Naive thymus-derived CD4-positive, alpha-beta T cell (primary cell): ENCODE measurements around the gene PSMD13. TPM values are rescaled to one million over a fixed set of nuclear protein-coding genes. Genes with fewer than 3 reads are reported as not detected.
"Not testable (repeated sequence)": the region's sequence is repeated elsewhere in the genome, so short reads cannot be mapped to it uniquely, and the experiment has no call there.

Source experiments
- ATAC-seq: fragments of 150-1000 bp; cut with Tn5 transposase; 2 replicates; pipeline ENCODE4 v1.10.0; 2021; ENCODE audit warnings: mild to moderate bottlenecking, moderate library complexity
- CTCF ChIA-PET: fragments of 350-600 bp; sonication (Branson Sonifier 250); formaldehyde crosslinking; loops from one replicate; lab custom pipeline; 2021; ENCODE audit warnings: antibody characterized with exemption; lab: Charles Lee
- POLR2A ChIA-PET: fragments of 350-600 bp; sonication (Branson Sonifier 250); formaldehyde crosslinking; loops from one replicate; lab custom pipeline; 2021; ENCODE audit warnings: antibody characterized with exemption, inconsistent platforms; lab: Charles Lee
- DNase-seq, 9 donors: peaks; one replicate each; pipeline versions ENCODE4 v3.0.0 to v3.0.0-alpha.2; 2020 to 2022; ENCODE audit warnings: mixed read lengths in 1 of 9
- H3K27ac ChIP-seq: one replicate; pipeline ENCODE4 v1.7.0; 2013; ENCODE audit warnings: mild to moderate bottlenecking, low read depth, low read length, moderate library complexity
- H3K27me3 ChIP-seq, 2 donors: one replicate each; pipeline ENCODE4 v1.7.0; 2013; ENCODE audit warnings: low read length in 2 of 2, mild to moderate bottlenecking in 2 of 2, moderate library complexity in 2 of 2; ENCODE audit not compliant: control insufficient read depth in 2 of 2, insufficient read depth in 2 of 2
- H3K36me3 ChIP-seq, 3 experiments: 1 replicate in 2 of 3; 2 replicates in 1 of 3; pipeline ENCODE4 v1.7.0; 2013; ENCODE audit warnings: low read length in 3 of 3, mild to moderate bottlenecking in 3 of 3, moderate library complexity in 1 of 3; ENCODE audit not compliant: insufficient read depth in 3 of 3, control insufficient read depth in 2 of 3
- H3K4me1 ChIP-seq, 2 donors: one replicate each; pipeline ENCODE4 v1.7.0; 2013; ENCODE audit warnings: low read length in 2 of 2, mild to moderate bottlenecking in 2 of 2, moderate library complexity in 1 of 2; ENCODE audit not compliant: control insufficient read depth in 2 of 2, insufficient read depth in 2 of 2
- H3K4me3 ChIP-seq: 2 replicates; pipeline ENCODE4 v1.7.0; 2013; ENCODE audit warnings: mild to moderate bottlenecking, low read length
- H3K9me3 ChIP-seq, 3 experiments: 1 replicate in 2 of 3; 2 replicates in 1 of 3; pipeline ENCODE4 v1.7.0; 2013; ENCODE audit warnings: low read length in 3 of 3; ENCODE audit not compliant: control insufficient read depth in 2 of 3
- H3K27ac Mint-ChIP-seq, 9 donors: one replicate each; pipeline ENCODE4 v1.8.0; 2020 to 2022; ENCODE audit warnings: mixed read lengths in 9 of 9, mild to moderate bottlenecking in 8 of 9, moderate library complexity in 5 of 9, inconsistent platforms in 2 of 9
- H3K27me3 Mint-ChIP-seq, 5 donors: one replicate each; pipeline ENCODE4 v1.8.0; 2021 to 2022; ENCODE audit warnings: mixed read lengths in 5 of 5, mild to moderate bottlenecking in 1 of 5
- H3K36me3 Mint-ChIP-seq, 5 donors: one replicate each; pipeline ENCODE4 v1.8.0; 2020 to 2022; ENCODE audit warnings: mixed read lengths in 5 of 5, mild to moderate bottlenecking in 3 of 5, inconsistent platforms in 1 of 5
- H3K4me1 Mint-ChIP-seq, 7 donors: one replicate each; pipeline ENCODE4 v1.8.0; 2020 to 2022; ENCODE audit warnings: mixed read lengths in 7 of 7, mild to moderate bottlenecking in 3 of 7, inconsistent platforms in 1 of 7
- H3K4me3 Mint-ChIP-seq, 10 donors: one replicate each; pipeline ENCODE4 v1.8.0; 2020 to 2022; ENCODE audit warnings: mild to moderate bottlenecking in 10 of 10, mixed read lengths in 10 of 10, moderate library complexity in 6 of 10, inconsistent platforms in 2 of 10
- H3K9me3 Mint-ChIP-seq, 11 donors: one replicate each; pipeline ENCODE4 v1.8.0; 2020 to 2022; ENCODE audit warnings: mixed read lengths in 11 of 11, mild to moderate bottlenecking in 4 of 11, inconsistent platforms in 1 of 11, moderate library complexity in 1 of 11
- intact Hi-C, 2 donors: fragments of 100-400 bp; cut with micrococcal nuclease; formaldehyde crosslinking; loops; one replicate each; pipeline ENCODE4 v1.15.1; 2023
- polyA plus RNA-seq, 2 donors: library from polyadenylated mRNA; unstranded; fragments of 300-500 nt; fragmentation: Illumina TruSeq; gene quantifications; one replicate each; pipeline ENCODE4 v1.2.3, GENCODE V29; 2021
- total RNA-seq, 6 experiments: library from RNA in 5 of 6; stranded (reverse) in 5 of 6; gene quantifications; 1 replicate in 5 of 6; 2 replicates in 1 of 6; pipeline ENCODE4 v1.2.3 and lab custom pipeline; 2021 to 2026

The PSMD13 gene
- total and polyA plus RNA-seq, 7 experiments from 2014 or later, result 64.3 to 215 (median 93.4) TPM

GRCh38 chr11:192674-193128, 44.1 kb upstream of the PSMD13 start, which contains the start of gene SCGB1C1:
Gene SCGB1C1, plus strand, starts transcription at chr11:193078. Its CDS starts 22 bp downstream, at chr11:193100.
- H3K9me3 Mint-ChIP-seq, H3K4me1 ChIP-seq, POLR2A ChIA-PET, H3K27me3 ChIP-seq, H3K4me3 ChIP-seq, H3K9me3 ChIP-seq, H3K36me3 Mint-ChIP-seq, H3K27me3 Mint-ChIP-seq, H3K36me3 ChIP-seq, DNase-seq, CTCF ChIA-PET, H3K27ac ChIP-seq, ATAC-seq: not testable (repeated sequence)
- Mint-ChIP-seq H3K4me1 (peaks cover 0 to 15% (median 12%) of the 10 kb centered on the region in 7 donors), H3K27ac (peak within 1 kb of the TSS in 5 of 9 donors; percentile 39 to 77 (median 58)), H3K4me3 (peak within 1 kb of the TSS in 5 of 10 donors; percentile 38 to 67 (median 48))
- intact Hi-C loops, result loop anchor here in 1 of 2 donors (5.0 kb wide), 1 partner anchor 260 kb away; the partner anchor contains the start of gene PTDSS2

DNA sequence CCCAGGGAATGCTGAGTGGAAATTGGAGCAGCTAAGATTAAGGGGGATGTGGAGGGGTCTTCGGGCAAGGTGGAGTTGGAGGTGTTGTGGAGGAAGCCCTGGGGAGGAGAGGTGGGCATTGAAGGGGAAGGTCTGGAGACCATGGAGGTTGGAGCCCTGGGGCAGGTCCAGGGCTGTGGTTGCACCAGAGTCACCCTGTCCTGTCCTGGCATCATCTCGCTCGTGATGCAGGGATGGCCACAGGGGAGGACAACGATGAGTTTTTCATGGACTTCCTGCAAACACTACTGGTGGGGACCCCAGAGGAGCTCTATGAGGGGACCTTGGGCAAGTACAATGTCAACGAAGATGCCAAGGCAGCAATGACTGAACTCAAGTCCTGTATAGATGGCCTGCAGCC, 43.3 kb upstream of the PSMD13 start:
- Mint-ChIP-seq H3K27ac (peak overlapping the region in 1 of 9 donors; percentile 52), H3K4me1 (peaks cover 0 to 15% (median 12%) of the 10 kb centered on the region in 7 donors)
- H3K27me3 ChIP-seq, H3K36me3 Mint-ChIP-seq, H3K9me3 Mint-ChIP-seq, H3K4me3 Mint-ChIP-seq, H3K4me1 ChIP-seq, H3K27ac ChIP-seq, CTCF ChIA-PET, H3K27me3 Mint-ChIP-seq, POLR2A ChIA-PET, H3K4me3 ChIP-seq, H3K36me3 ChIP-seq, H3K9me3 ChIP-seq, ATAC-seq: not testable (repeated sequence)
- intact Hi-C loops, result loop anchor here in 1 of 2 donors (5.0 kb wide), 1 partner anchor 259 kb away; the partner anchor contains the start of gene PTDSS2
- peak in 2 of 9 donors; percentile 5 to 19 for DNase-seq

DNA sequence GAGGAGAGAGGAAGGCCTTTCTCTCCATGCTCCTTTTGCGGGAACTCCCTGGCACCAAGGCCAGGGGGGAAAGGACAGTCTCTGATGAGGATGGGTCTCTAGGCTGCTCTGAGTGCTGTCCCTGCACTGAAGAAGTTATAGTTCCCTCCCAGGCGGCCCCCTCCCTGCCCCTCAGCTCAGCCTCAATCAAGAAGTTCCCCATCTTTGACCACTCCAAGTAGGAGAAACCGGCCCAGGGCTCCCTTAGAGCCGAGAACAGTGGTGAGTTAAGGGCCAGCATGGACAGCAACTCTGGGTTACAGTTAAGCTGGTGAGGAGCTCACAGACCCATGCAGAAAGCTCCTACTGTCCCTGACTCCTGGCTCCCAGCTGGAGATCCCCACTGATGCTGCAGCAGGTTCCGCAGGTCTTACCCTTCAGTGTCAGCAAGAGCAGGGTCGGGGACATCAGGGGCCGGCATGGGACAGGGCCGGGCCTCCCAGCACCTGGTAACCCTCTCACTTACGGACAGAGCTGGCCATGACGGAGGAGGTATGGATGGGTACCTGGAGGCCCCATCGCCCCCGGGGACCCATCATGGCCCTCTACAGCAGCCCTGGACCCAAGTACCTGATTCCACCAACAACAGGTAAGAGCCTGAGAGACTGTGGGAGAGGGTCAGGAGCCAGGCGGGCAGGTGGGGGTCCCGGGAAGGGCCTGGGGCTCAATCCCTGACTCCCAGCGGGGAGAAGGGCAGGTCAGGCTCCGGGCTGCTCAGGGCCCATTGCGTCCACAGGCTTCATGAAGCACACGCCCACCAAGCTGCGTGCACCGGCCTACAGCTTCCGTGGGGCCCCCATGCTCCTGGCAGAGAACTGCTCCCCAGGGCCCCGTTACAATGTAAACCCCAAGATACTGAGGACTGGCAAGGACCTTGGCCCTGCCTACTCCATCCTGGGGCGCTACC, 39.7 kb upstream of the PSMD13 start:
- H3K27me3 Mint-ChIP-seq, result no peaks in the 10 kb centered on the region
- Histone ChIP-seq H3K27me3 (no peaks in the 10 kb centered on the region), H3K9me3 (no peaks in the 10 kb centered on the region), H3K4me1 (peaks cover 0 to 8% of the 10 kb centered on the region in 2 donors), H3K27ac (no peak overlapping the region), H3K4me3 (no peak overlapping the region), H3K36me3 (no peaks in the 10 kb centered on the region)
- H3K4me1 Mint-ChIP-seq, result peaks cover 7 to 18% (median 16%) of the 10 kb centered on the region in 7 donors
- intact Hi-C loops, result no loop called here
- DNase-seq (peak in 2 of 9 donors; percentile 6 to 19), ATAC-seq (no peak)
- H3K27ac Mint-ChIP-seq, result no peak overlapping the region
- H3K4me3 Mint-ChIP-seq, result no peak overlapping the region
- H3K36me3 Mint-ChIP-seq, result peaks cover 0 to 4% (median 0%) of the 10 kb centered on the region in 5 donors
- H3K9me3 Mint-ChIP-seq, result no peaks in the 10 kb centered on the region
- ChIA-PET POLR2A (interaction anchor here (1.2 kb wide), 2 partner anchors 10 kb away, joined by 4 to 10 read pairs; partner anchors contain the start of genes BET1L and RIC8A), CTCF (no interaction called here)

- no peak overlapping the region for H3K4me3 ChIP-seq
- H3K36me3 Mint-ChIP-seq, result peaks cover 0 to 4% (median 0%) of the 10 kb centered on the region in 5 donors
- ChIA-PET CTCF (no interaction called here), POLR2A (interaction anchor here (1.2 kb wide), 1 partner anchor 9 kb away, joined by 4 read pairs; the partner anchor contains the start of genes BET1L and RIC8A)
- no peak overlapping the region for H3K27ac Mint-ChIP-seq
- DNase-seq, result peak in 2 of 9 donors; percentile 7 to 19
- no peaks in the 10 kb centered on the region for H3K27me3 Mint-ChIP-seq
- H3K9me3 Mint-ChIP-seq, result no peaks in the 10 kb centered on the region
- peak; percentile 12 for ATAC-seq
- no peaks in the 10 kb centered on the region for H3K27me3 ChIP-seq
- no peaks in the 10 kb centered on the region for H3K36me3 ChIP-seq
- no peak overlapping the region for H3K27ac ChIP-seq
- no peak overlapping the region for H3K4me3 Mint-ChIP-seq
- peaks cover 12 to 22% (median 20%) of the 10 kb centered on the region in 7 donors for H3K4me1 Mint-ChIP-seq
- intact Hi-C loops, result no loop called here
- H3K4me1 ChIP-seq, result peaks cover 0 to 15% of the 10 kb centered on the region in 2 donors
- H3K9me3 ChIP-seq, result no peaks in the 10 kb centered on the region
These were observed 39.0 kb upstream of the PSMD13 start for GRCh38 chr11:197741-198235.

GRCh38 chr11:198236-198806, 38.5 kb upstream of the PSMD13 start:
- Mint-ChIP-seq H3K27ac (peak overlapping the region in 1 of 9 donors; percentile 58), H3K9me3 (no peaks in the 10 kb centered on the region), H3K4me1 (peaks cover 17 to 28% (median 25%) of the 10 kb centered on the region in 7 donors), H3K27me3 (no peaks in the 10 kb centered on the region), H3K4me3 (no peak overlapping the region), H3K36me3 (peaks cover 0 to 6% (median 4%) of the 10 kb centered on the region in 5 donors)
- no peak for ATAC-seq
- POLR2A ChIA-PET, result interaction anchor here (0.6 to 1.2 kb wide), 2 partner anchors 9 to 144 kb away, joined by 3 to 4 read pairs; partner anchors contain the start of genes BET1L and RIC8A
- DNase-seq, result peak in 2 of 9 donors; percentile 6 to 20
- Histone ChIP-seq H3K4me3 (no peak overlapping the region), H3K36me3 (peaks cover 0 to 3% (median 0%) of the 10 kb centered on the region in 3 experiments), H3K4me1 (peaks cover 0 to 19% of the 10 kb centered on the region in 2 donors), H3K27me3 (no peaks in the 10 kb centered on the region), H3K27ac (no peak overlapping the region), H3K9me3 (no peaks in the 10 kb centered on the region)
- intact Hi-C loops, result no loop called here
- CTCF ChIA-PET, result interaction anchor here (1.5 kb wide), 1 partner anchor 53 kb away, joined by 4 read pairs; no protein-coding TSS in a partner anchor

DNA sequence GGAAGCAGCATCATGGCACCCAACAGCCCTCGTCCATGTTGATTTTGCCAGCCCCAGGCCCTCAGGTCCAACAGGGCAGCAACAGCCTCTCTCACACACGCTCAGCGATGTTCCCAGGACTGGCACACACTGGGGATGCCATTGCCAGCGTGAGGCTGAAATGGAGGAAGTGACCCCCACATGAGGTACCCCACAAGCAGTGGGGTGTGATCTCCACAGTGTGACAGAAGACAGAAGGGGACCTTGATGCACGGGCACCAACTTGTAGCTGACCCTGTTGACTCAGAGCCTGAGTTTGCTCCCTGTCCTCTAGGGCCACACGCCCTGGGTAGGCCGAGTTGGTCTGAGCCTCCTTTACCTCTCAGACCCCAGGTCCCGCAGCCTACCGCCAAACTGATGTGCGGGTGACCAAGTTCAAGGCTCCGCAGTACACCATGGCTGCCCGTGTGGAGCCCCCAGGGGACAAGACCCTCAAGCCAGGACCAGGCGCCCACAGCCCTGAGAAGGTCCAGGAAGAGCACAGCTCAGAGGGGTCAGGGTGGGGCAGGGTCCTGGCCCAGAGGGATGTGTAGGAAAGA, 37.7 kb upstream of the PSMD13 start:
- DNase-seq (peak in 1 of 9 donors; percentile 3), ATAC-seq (no peak)
- H3K9me3 Mint-ChIP-seq, result no peaks in the 10 kb centered on the region
- no peak overlapping the region for H3K4me3 ChIP-seq
- intact Hi-C loops, result no loop called here
- H3K27me3 Mint-ChIP-seq, result no peaks in the 10 kb centered on the region
- H3K36me3 ChIP-seq, result peaks cover 2 to 11% (median 4%) of the 10 kb centered on the region in 3 experiments
- ChIA-PET CTCF (interaction anchor here (0.8 to 1.5 kb wide), 2 partner anchors 52 to 106 kb away, joined by 3 to 4 read pairs; no protein-coding TSS in a partner anchor), POLR2A (interaction anchor here (0.6 to 0.9 kb wide), 2 partner anchors 36 to 143 kb away, joined by 3 read pairs; no protein-coding TSS in a partner anchor)
- peaks cover 0 to 13% (median 4%) of the 10 kb centered on the region in 5 donors for H3K36me3 Mint-ChIP-seq
- no peak overlapping the region for H3K4me3 Mint-ChIP-seq
- peaks cover 25 to 35% (median 33%) of the 10 kb centered on the region in 7 donors for H3K4me1 Mint-ChIP-seq
- no peak overlapping the region for H3K27ac Mint-ChIP-seq
- peaks cover 2 to 27% of the 10 kb centered on the region in 2 donors for H3K4me1 ChIP-seq
- no peaks in the 10 kb centered on the region for H3K27me3 ChIP-seq
- H3K27ac ChIP-seq, result no peak overlapping the region
- no peaks in the 10 kb centered on the region for H3K9me3 ChIP-seq
